Sigmoid colon (tissue), 4 donors: ENCODE results near the gene C8A.

Experiments
- CTCF ChIP-seq, 4 experiments: fragments of 450-650 bp in 3 of 4; fragments of 200-600 bp in 1 of 4; IDR thresholded peaks; one replicate each; pipeline ENCODE4 v1.5.1; 2016 to 2019; ENCODE audit warnings: antibody characterized with exemption in 4 of 4, mild to moderate bottlenecking in 3 of 4, moderate library complexity in 2 of 4
- EP300 ChIP-seq, 4 donors: sonication (generic); formaldehyde crosslinking; IDR thresholded peaks; one replicate each; pipeline ENCODE4 v1.6.1; 2017; ENCODE audit warnings: antibody characterized with exemption in 4 of 4
- POLR2A ChIP-seq, 2 donors: fragments of 450-650 bp; IDR thresholded peaks; one replicate each; pipeline ENCODE4 v1.6.1; 2016; ENCODE audit warnings: antibody characterized with exemption in 2 of 2, mild to moderate bottlenecking in 2 of 2, moderate library complexity in 2 of 2

GRCh38 chr1:56827711-56828110 is 26.9 kb upstream of the C8A start:
- TF ChIP-seq POLR2A (IDR thresholded peaks at IDR 0.05) (no peak), EP300 (IDR thresholded peaks at IDR 0.05) (no peak), CTCF (IDR thresholded peaks at IDR 0.05) (no peak)
